HG03280 (cell line): ENCODE data around the gene CARM1.
"Not testable (repeated sequence)": the region's sequence is repeated elsewhere in the genome, so short reads cannot be mapped to it uniquely, and the experiment has no call there.

Experiments used
- ATAC-seq: cut with Tn5 transposase; IDR thresholded peaks from one replicate; pipeline ENCODE4 v1.9.1; 2021; ENCODE audit warnings: mild to moderate bottlenecking, moderate library complexity; ENCODE audit not compliant: unreplicated experiment

Gene CARM1

DNA sequence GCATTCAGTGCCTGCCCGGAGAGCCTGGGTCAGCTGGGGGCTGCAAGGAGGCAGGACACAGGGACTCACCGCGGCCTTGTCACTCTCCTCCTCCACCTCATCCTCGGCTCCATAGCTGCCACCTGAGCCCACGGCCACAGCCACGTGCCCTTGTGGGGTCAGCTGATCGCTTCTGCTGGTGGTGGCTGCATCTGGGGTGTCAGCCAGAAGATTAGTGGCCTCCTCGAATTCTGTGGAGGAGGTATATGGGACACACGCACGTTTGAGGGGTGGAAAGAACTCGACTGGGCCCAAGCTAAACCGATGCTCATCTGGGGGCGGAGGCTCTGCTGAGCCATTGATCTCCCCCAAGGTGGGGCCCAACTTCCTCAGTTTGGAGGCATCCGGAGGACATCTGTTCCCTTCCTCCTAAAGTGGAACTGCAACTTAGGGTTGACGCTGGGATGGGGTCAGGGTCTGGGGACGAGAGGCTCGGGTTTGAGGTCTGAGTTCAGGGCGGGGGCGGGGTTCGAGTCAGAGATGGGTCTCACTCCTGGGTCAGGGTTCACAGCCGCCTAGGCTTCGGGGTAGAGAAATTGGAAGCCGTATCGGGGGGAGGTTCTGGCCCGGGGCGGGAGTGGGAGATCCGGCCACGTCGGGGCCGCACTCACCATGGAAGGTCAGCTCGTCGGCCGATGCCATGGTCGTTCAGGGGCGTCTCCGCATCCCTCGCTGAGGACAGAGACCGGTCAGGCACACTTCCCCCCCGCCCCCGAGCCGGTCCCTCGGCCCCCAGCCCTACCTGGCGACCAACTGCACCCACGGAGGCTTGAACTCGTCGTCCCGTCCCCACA is 56.6 kb downstream of the CARM1 start:
- ATAC-seq: peak; percentile 3

DNA sequence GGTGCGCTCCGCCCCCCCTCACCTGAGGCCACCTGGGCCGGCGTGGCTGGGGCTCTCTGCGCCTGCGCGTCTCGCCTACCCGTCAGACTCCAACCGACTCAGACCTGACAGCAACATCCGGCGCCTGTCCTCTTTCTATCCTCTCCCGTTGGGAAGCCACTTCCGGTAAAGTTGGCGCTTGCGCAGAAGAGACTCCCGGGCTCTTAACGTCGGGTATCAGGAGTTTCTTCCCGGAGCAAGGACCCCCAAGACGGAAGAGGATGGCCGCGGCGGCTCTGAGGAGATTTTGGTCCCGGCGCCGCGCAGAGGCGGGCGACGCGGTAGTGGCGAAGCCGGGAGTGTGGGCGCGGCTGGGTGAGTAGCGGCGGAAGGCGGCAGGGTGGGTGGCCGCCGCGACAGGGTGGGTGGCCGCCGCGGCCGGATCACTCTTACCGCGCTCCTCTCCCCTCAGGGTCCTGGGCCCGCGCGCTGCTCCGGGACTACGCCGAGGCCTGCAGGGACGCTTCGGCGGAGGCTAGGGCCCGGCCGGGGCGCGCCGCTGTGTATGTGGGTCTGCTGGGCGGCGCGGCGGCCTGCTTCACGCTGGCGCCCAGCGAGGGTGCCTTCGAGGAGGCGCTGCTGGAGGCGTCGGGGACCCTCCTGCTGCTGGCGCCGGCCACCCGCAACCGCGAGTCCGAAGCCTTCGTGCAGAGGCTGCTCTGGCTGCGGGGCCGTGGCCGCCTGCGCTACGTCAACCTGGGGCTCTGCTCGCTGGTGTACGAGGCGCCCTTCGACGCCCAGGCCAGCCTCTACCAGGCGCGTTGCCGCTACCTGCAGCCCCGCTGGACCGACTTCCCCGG is 57.4 kb downstream of the CARM1 start, which contains the start of the genes TIMM29 and YIPF2:
TSS of gene TIMM29 (plus strand) at position 249 of the 839 bp plus-strand sequence. CDS start at position 261, 12 bp downstream.
TSS of gene YIPF2 (minus strand) at position 77 of the 839 bp plus-strand sequence. CDS start 229 bp downstream, outside the sequence.
- ATAC-seq: peak; percentile 72

DNA sequence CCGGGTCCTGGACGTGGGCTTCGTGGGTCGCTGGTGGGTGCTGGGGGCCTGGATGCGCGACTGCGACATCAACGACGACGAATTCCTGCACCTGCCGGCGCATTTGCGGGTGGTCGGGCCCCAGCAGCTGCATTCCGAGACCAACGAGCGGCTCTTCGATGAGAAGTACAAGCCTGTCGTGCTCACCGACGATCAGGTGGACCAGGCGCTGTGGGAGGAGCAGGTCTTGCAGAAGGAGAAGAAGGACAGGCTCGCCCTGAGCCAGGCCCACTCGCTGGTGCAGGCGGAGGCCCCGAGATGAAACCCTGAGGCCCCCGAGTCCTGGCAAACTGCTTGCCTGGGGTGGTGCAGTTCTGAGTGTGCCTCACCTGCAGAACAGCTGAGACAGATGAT is 58.0 kb downstream of the CARM1 start:
- ATAC-seq: no peak

DNA sequence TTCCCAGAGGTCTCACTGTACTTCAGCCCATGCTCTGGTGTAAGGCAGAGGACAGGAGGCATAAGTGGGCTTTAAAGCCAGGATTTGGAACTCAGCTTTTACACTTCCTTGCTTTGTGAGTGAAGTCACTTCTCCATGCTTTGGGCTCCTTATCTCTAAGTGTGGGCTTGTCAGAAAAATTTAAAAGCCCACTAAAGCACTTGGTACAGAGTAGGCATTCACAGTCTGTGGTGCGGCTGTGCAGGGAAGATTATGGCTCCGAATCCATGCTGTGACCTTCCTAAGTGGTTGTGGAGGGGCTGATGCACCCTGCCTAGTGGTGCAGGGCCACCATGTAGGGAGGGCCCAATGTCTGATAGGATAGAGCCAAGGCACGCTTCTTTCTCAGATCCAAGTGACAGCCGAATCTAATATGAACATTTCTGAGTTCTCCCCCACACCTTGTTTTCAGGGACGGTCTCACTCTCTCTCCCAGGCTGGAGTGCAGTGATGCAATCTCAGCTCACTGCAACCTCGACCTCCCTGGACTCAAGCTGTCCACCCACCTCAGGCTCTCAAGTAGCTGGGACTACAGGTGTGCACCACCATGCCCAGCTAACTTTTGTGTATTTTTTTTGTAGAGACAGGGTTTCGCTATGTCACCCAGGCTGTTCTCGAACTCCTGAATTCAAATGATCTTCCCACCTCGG is 64.2 kb downstream of the CARM1 start:
- no peak for ATAC-seq

DNA sequence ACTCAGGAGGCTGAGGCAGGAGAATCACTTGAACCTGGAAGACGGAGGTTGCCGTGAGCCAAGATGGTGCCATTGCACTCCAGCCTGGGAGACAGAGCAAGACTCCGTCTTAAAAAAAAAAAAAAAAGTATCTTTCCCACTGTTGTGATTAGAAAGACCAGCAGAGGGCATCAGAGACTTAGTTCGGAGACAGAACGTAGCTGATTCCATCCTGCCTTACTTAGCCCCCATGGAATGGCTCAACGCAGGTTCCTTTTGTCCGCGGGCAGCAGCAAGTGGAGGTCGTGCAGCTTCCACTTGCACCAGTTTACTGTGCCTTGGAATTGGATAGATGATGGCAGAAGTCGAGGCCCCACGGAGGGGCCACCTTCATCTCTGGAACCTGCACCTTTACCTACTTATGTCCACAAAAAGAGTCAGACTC is 65.3 kb downstream of the CARM1 start:
- ATAC-seq: no peak

DNA sequence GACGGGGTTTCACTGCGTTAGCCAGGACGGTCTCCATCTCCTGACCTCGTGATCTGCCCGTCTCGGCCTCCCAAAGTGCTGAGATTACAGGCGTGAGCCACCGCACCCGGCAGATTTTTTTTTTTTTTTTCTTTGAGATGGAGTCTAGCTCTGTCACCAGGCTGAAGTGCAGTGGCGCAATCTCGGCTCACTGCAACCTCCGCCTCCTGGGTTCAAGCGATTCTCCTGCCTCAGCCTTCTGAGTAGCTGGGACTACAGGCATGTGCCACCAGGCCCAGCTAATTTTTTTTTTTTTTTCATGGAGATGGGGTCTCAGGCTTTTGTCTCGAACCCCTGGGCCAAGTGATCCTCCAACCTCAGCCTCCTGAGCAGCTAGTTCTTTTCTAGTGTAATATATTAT is 70.3 kb downstream of the CARM1 start:
- not testable (repeated sequence) for ATAC-seq

DNA sequence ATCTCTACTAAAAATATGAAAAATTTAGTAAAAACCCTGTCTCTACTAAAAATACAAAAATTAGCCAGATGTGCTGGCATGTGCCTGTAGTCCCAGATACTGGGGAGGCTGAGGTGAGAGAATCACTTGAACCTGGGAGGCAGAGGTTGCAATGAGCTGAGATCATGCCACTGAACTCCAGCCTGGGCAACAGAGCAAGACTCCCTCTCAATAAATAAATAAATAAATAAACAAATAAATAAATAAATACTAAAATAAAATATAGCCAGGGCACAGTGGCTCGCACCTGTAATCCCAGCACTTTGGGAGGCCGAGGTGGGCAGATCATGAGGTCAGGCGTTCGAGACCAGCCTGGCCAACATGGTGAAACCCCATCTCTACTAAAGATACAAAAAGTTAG is 72.1 kb downstream of the CARM1 start:
- ATAC-seq: not testable (repeated sequence)

DNA sequence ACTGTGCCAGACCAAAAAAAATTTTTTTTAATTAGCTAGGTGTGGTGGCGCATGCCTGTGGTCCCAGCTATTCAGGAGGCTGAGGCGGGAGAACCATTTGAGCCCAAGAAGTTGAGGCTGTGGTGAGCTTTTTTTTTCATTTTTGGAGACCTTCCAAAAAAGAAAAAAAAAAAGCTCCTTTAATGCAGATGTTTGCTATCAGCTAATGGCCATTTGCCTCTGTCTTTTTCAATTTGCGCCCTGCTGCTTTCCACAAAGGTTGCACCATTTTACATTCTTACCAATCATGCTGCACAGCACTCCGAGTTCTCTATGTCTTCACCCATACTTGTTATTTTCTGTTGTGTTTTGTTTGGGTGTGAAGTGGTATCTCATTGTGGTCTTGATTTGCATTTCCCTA is 73.9 kb downstream of the CARM1 start:
- ATAC-seq: no peak

DNA sequence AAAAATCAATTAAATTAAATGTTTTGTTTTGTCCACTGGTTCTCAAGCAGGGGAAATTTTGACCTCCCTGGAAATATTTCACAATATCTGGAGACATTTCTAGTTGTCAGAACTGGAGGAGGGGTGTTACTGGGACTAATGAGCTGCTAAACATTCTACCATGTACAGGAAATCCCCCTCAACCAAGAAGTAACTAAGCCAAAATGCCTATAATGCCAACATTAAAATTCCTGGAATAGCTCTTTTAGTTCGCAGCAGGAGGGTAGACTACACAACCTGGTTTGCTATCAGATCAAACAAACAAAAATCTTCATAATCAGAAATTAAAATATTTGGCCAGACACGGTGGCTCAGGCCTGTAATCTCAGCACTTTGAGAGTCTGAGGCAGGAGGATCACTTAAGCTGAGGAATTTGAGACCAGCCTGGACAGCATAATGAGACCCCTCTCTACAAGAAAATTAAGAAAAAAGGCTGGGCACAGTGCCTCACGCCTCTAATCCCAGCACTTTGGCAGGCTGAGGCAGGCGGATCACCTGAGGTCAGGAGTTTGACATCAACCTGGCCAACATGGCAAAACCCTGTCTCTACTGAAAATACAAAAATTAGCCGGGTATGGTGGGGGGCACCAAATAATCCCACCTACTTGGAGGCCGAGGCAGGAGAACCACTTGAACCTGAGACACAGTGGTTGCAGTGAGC is 75.8 kb downstream of the CARM1 start:
- ATAC-seq: no peak

DNA sequence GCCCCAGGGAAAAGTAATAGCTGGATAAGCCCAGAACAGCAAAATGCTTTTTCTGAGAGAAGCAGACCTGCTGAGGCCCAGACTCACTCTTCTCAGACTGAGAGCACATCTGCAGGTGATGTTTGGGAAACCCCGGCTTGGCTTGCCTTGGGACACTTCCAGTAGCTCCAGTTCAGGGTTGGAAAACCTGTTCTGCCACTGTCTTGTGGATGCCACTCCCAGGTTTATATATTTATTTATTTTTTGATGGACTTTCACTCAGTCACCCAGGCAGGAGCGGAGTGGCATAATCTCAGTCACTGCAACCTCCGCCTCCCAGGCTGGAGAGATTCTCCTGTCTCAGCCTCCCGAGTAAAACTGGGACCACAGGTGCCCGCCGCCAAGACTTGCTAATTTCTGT is 81.5 kb downstream of the CARM1 start:
- no peak for ATAC-seq

DNA sequence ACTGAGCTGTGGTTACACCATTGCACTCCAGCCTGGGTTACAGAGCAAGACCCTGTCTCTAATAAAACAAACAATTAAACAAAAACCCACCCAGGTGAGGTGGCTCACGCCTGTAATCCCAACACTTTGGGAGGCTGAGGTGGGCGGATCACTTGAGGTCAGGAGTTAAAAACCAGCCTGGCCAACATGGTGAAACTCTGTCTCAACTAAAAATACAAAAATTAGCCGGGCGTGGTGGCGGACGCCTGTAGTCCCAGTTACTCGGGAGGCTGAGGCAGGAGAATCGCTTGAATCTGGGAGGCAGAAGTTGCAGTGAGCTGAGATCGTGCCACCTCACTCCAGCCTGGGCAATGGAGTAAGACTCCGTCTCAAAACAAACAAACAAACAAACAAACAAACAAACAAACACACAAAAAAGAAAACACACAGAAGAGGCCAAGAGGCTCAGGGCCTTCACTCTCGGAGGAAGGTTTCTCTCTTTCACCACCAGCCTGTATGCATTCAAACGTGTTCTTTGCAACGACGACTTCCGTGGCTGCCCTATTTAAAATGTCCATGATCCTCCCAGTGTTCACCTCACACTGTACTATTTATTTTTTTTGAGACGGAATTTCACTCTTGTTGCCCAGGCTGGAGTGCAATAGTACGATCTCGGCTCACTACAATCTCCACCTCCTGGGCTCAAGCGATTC is 88.1 kb downstream of the CARM1 start:
- not testable (repeated sequence) for ATAC-seq

DNA sequence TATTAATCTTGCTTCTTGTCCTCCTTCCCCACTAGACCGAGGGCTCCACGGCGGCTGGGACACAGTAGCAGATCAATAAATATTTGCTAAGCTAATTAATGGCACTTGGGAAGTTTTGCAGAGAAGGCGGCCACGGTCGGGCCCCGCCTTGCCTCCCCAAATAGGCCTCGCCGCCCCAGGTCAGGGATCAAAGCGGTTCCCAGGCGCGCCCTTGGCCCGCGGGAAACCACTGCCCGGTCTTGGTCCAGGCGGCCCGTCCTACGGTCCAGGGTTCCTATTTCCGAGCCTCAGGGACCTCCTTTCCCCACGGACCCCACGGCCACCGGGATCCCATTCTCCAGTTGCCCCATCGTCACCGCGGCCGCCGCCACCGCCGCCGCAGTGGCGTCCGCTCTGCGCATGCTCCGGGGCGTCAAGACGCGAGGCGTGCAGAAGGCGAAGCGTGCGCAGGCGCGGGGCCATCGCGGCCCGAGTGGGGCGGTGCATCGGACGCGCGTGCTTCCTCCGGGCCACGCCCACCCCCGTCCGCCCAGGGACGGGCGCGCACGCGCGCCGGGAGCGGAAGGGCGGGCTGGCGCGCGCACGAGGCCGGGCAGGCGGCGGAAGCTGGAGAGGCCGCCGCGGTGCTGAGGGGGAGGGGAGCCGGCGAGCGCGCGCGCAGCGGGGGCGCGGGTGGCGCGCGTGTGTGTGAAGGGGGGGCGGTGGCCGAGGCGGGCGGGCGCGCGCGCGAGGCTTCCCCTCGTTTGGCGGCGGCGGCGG is 89.1 kb downstream of the CARM1 start, which contains the start of gene SMARCA4:
TSS of gene SMARCA4 (plus strand) at position 717 of the 759 bp plus-strand sequence. CDS start 23,122 bp downstream, outside the sequence.
- peak; percentile 81 for ATAC-seq

DNA sequence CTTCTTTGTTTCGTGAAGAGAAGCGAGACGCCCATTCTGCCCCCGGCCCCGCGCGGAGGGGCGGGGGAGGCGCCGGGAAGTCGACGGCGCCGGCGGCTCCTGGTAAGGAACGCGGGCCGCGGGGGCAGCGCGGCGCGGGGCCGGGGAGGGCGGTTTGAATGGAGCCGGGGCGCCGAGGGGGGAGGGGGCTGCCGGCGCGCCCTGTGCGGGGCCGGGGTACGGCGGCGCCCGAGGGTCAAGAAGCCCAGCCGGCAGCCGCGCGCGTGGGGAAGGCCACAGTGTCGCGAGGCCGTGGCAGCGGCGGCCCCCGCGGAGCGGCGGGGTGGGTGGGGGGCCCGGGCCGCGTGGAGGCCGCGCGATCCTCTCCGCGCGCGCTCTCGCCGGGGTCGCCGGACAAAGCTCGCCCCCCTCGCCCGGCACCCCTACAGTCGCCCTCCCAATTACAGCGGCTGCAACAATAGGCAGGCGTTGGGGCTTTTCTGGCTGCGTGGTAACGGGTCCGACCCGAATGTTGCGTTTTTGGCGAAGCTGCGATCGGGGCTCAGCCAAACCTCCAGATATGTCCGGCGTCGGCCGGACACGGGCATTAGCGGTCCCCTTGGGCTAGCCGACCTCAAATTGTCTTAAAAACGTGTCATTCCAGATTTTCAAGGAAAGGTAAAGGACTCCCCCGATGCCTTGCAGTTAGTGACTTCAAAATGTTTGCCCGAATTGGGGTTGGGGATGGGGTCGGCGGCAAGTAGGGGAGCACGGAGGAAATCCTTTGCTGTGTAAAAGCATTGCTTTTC is 89.9 kb downstream of the CARM1 start:
- ATAC-seq: peak; percentile 44

DNA sequence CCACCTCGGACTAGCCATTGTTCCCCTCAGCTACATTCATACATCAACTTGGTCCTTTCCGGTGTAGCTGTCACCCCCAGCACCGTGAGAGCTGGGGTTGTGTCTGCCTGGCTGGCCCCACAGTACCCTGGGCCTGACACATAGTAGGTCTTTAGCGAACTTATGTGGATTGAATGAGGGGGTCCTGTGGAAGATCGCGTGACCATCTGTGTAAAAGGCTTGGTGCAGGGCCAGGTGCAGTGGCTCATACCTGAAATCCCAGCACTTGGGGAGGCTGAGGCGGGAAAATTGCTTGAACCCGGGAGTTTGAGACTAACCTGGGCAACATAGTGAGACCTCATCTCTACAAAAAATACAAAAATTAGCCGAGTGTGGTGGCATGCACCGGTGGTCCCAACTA is 91.5 kb downstream of the CARM1 start:
- ATAC-seq: no peak

DNA sequence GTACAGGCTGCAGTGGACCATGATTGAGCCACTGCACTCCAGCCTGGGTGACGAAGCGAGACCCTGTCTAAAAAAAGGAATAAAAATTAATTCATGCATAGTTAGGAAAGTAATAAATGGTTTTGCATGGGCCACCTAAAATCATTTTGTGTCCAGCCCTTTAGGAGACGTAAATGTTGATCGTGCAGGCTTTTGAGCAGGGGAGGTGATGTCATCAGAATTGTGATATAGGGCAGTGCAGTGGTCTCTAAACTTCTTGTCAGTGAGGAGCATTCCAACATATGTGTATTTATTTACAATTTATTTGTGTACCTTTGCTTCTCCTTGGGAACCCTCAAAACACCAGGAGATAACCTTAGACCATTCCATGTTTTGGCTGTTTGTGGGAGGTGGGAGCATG is 92.5 kb downstream of the CARM1 start:
- ATAC-seq: no peak

DNA sequence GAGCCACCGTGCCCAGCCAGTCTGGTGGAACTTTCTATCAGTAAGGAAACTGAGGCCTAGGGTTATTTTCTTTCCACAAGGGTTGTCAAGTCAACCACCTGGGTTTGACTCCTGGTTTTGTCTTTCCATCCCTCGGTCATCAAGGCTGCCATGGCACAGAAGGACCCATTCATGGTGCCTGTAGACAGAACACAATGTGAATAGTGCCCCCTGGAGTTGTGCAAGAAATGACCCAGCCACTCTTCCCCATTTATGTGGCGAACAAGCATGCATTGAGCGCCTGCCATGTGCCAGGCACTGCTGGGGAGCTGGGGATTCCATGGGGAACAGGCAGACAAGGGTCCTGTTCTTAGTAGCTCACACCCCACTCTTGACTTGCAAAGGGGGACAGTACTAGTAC is 93.5 kb downstream of the CARM1 start:
- ATAC-seq: no peak

DNA sequence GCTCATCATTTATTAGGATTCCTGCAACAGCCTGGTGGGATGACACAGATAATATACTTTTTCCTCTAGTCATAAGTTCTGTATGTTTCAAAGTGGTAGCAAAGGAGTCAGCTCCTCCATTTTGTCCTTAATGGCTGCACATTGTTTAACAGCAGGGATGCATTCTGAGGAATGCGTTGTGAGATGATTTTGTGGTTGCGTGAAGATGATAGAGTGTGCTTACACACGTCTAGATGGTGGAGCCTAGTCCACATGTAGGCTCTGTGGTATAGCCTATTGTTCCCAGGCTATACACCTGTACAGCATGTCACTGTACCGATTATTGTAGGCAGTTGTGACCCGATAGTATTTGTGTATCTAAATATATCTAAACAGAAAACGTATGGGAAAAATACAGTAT is 94.0 kb downstream of the CARM1 start:
- ATAC-seq: no peak

DNA sequence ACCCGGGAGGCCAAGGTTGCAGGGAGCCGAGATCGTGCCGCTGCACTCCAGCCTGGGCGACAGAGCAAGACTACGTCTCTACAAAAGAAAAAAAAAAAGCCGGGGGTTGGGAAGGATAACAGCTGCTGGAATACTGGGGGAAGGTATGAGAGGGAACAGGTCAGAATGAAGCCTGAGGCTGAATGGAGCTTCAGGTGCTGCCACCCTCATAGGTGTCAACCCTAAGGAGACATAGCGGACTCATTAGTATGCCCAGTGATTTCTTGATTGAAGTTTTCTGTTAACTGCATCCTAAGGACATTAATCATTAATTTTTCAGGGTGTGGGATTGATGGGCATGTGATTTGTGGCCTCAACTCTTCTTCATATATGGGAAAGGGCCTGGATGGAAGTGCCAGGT is 95.5 kb downstream of the CARM1 start:
- no peak for ATAC-seq
